ENCODE results near the gene TOP3A.

- no peak for TF ChIP-seq CTCF (conservative IDR thresholded peaks at IDR 0.05)
- TF ChIP-seq EZH2 (IDR thresholded peaks at IDR 0.05; ENCODE audit: low read depth): no peak
These were observed 11.8 kb upstream of the TOP3A start for GRCh38 chr17:18326572-18326971.

Measured in PC-9 (cell line).